Astrocyte (in vitro differentiated cells and primary cell): ENCODE data around the gene NDOR1.

Source experiments
- CTCF ChIP-seq: IDR thresholded peaks from 2 replicates; pipeline ENCODE4 v1.5.1; 2011; ENCODE audit warnings: low read depth, mild to moderate bottlenecking, inconsistent platforms, low read length, moderate library complexity; ENCODE audit not compliant: insufficient read depth
- EZH2 ChIP-seq: IDR thresholded peaks from 2 replicates; pipeline ENCODE4 v1.6.1; 2012; ENCODE audit warnings: mild to moderate bottlenecking, low read length, inconsistent platforms; ENCODE audit not compliant: insufficient read depth

- TF ChIP-seq CTCF, result no peak
- TF ChIP-seq EZH2, result no peak
These were observed 30.0 kb upstream of the NDOR1 start for GRCh38 chr9:137175345-137175961.
